AG04449 (cell line): ENCODE data around the gene PRDM11.

Experiments
- CTCF ChIA-PET: fragments of 350-600 bp; formaldehyde crosslinking; extraction: SDS; loops from one replicate; lab custom pipeline; 2021; ENCODE audit warnings: antibody characterized with exemption; lab: Yijun Ruan, JAX
- POLR2A ChIA-PET: fragments of 400-600, 350-600 bp; formaldehyde crosslinking; extraction: SDS; loops from one replicate; lab custom pipeline; 2020; ENCODE audit warnings: antibody characterized with exemption, inconsistent platforms; lab: Yijun Ruan, JAX
- DNase-seq: peaks from one replicate; pipeline ENCODE4 v3.0.0-alpha.2; 2010; ENCODE audit warnings: low read depth, low spot score
- H3K4me3 ChIP-seq: 2 replicates; pipeline ENCODE4 v1.5.1; 2011; ENCODE audit warnings: low read depth, mild to moderate bottlenecking, control low read depth, low read length
- CTCF ChIP-seq: IDR thresholded peaks from one replicate; pipeline ENCODE4 v1.5.1; 2011; ENCODE audit warnings: mild to moderate bottlenecking, moderate library complexity, low read length, control low read depth, inconsistent platforms; ENCODE audit not compliant: insufficient read depth; ENCODE audit errors: missing control alignments

PRDM11 gene

GRCh38 chr11:45133878-45134277, 12.6 kb upstream of the PRDM11 start:
- TF ChIP-seq CTCF, result no peak
- POLR2A ChIA-PET, result no interaction called here
- H3K4me3 ChIP-seq, result no peak overlapping the region
- DNase-seq, result no peak
- CTCF ChIA-PET, result interaction anchor here (0.7 to 2.9 kb wide), 9 partner anchors 9 to 206 kb away, joined by 3 to 17 read pairs (median 3); no protein-coding TSS in a partner anchor

- CTCF ChIA-PET, result interaction anchor here (1.6 to 2.4 kb wide), 3 partner anchors 36 to 93 kb away, joined by 4 to 10 read pairs (median 6); no protein-coding TSS in a partner anchor
- DNase-seq, result no peak
- H3K4me3 ChIP-seq, result no peak overlapping the region
- no peak for TF ChIP-seq CTCF
- POLR2A ChIA-PET, result no interaction called here
These were observed 5.3 kb upstream of the PRDM11 start for GRCh38 chr11:45141171-45141570.

DNA sequence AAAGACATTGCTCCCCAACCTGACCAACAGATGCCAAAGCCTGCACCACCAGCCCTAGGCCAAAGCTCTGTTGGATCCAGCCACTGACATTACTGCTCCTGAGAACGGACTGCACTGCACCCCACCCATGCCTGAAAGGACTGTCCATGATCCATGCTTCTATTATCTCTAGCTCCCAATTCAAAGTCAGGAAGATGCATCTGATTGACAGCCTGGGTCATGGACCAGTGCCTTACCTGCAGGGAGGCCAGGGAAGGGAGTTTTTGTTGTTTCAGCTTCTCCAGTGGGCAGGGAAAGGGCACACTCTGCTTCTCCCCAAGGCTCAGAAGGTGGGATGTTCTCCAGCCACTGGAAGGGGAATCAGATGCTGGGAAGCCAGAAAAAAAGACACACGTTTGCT, 4.8 kb upstream of the PRDM11 start:
- CTCF ChIA-PET, result interaction anchor here (0.9 to 2.7 kb wide), 5 partner anchors 9 to 205 kb away, joined by 3 to 10 read pairs (median 6); no protein-coding TSS in a partner anchor

DNA sequence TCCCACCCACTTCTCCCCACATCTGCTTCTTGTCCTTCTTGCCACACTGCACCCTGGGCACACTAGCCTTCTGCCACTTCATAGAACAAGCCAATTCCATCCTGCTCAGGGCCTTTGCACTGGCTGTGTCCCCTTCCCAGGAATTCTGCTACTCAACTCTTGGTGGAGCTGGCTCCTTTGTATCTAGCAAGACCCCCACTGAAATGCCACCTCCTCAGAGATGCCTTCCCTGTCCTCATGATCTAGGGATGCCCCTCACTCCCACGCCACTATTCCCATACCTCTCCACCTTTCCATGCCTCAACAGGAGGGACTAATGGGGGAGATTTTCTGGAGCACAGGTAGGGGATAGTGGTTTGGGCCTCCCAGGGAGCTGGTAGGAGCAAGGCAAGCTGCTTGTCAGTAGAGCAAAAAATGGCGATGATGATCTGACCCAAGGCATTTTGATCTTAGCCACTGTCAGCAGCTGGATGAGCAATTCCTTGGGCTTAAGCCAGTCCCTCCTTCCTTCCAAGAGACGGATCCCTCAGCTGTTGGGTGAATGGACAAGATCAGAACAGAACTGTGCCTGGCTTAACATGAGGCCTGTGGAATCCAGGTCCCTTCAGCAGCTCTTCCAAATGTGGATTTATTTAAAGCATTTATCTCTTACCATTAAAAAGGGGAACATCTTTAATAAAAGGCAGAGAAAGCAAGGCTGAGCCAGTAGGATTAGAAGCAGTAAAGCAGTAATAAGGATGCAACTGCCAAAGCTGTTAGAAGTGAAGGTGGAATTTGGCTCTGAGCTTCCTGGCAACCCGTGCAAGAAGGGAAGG, 4.0 kb upstream of the PRDM11 start:
- CTCF ChIA-PET, result interaction anchor here (0.7 to 2.7 kb wide), 8 partner anchors 9 to 206 kb away, joined by 3 to 10 read pairs (median 5); no protein-coding TSS in a partner anchor
- POLR2A ChIA-PET, result no interaction called here

More for the DNA sequence above, 4.8 kb upstream of the PRDM11 start:
- DNase-seq, result no peak
- TF ChIP-seq CTCF, result no peak
- no peak overlapping the region for H3K4me3 ChIP-seq
- POLR2A ChIA-PET, result no interaction called here

DNA sequence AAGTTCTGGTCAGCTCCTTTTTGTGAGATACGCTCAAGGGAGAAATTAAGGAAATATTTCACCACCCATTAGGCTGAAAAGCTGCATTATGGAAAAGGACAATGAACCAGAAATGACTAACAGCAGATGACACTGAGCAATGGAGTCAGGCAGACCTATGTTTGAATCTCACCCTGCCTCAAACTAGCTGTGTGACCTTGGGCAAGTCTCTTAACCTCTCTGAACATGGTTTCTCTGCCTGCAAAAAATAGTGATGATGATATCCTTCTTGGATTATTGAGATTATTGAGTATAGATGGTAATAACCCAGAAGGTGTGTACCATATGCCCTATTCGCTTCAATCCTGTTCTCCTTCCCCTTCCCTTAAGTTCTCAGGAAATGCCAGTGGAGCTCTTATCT, 2.9 kb upstream of the PRDM11 start:
- no peak for TF ChIP-seq CTCF
- ChIA-PET CTCF (interaction anchor here (1.2 to 2.7 kb wide), 3 partner anchors 33 to 207 kb away, joined by 6 to 8 read pairs (median 8); no protein-coding TSS in a partner anchor), POLR2A (no interaction called here)
- no peak for DNase-seq
- no peak overlapping the region for H3K4me3 ChIP-seq

More for the DNA sequence above, 4.0 kb upstream of the PRDM11 start:
- no peak for DNase-seq
- H3K4me3 ChIP-seq, result no peak overlapping the region
- TF ChIP-seq CTCF, result no peak
